GM23338 (cell line): ENCODE data around the gene TRIM34. TPM values are rescaled to one million over a fixed set of nuclear protein-coding genes. Genes with fewer than 3 reads are reported as not detected.

ENCODE experiments used
- ATAC-seq: fragments of 200-7000 bp; cut with Tn5 transposase; 3 replicates; pipeline ENCODE4 v1.9.1; 2020
- DNase-seq: peaks from one replicate; pipeline ENCODE4 v3.0.0-alpha.2; 2015; ENCODE audit warnings: low spot score
- H2AFZ ChIP-seq: fragments of 200-600 bp; sonication (generic); 2 replicates; pipeline ENCODE4 v1.8.0; 2016; ENCODE audit warnings: antibody characterized with exemption, mild to moderate bottlenecking, moderate library complexity
- H3F3A ChIP-seq: fragments of 200-600 bp; sonication (generic); replicated peaks from 2 replicates; pipeline ENCODE4 v1.8.0; 2017; ENCODE audit warnings: antibody characterized with exemption, mixed run types, low read depth
- H3K27ac ChIP-seq: fragments of 200-600 bp; sonication (generic); 2 replicates; pipeline ENCODE4 v1.6.1; 2016; ENCODE audit warnings: low read depth
- H3K27me3 ChIP-seq: fragments of 200-600 bp; sonication (generic); 2 replicates; pipeline ENCODE4 v1.8.0; 2016; ENCODE audit warnings: mild to moderate bottlenecking, mixed run types, moderate library complexity; ENCODE audit not compliant: insufficient read depth
- H3K36me3 ChIP-seq: fragments of 200-600 bp; sonication (generic); 2 replicates; pipeline ENCODE4 v1.8.0; 2016; ENCODE audit warnings: mild to moderate bottlenecking; ENCODE audit not compliant: insufficient read depth
- H3K4me1 ChIP-seq: fragments of 200-600 bp; sonication (generic); 2 replicates; pipeline ENCODE4 v1.8.0; 2016; ENCODE audit warnings: mild to moderate bottlenecking, moderate library complexity; ENCODE audit not compliant: insufficient read depth
- H3K4me2 ChIP-seq: fragments of 200-600 bp; sonication (generic); 2 replicates; pipeline ENCODE4 v1.7.1; 2017; ENCODE audit warnings: mixed run types
- H3K4me3 ChIP-seq: fragments of 200-600 bp; sonication (generic); 2 replicates; pipeline ENCODE4 v1.6.1; 2016; ENCODE audit warnings: mixed run types
- H3K79me2 ChIP-seq: fragments of 200-600 bp; sonication (generic); replicated peaks from 2 replicates; pipeline ENCODE4 v1.8.0; 2017; ENCODE audit warnings: mild to moderate bottlenecking; ENCODE audit not compliant: insufficient read depth
- H3K9me2 ChIP-seq: fragments of 200-600 bp; sonication (generic); 2 replicates; pipeline ENCODE4 v1.8.0; 2017; ENCODE audit not compliant: insufficient read depth
- H4K20me1 ChIP-seq: fragments of 200-600 bp; sonication (generic); replicated peaks from 2 replicates; pipeline ENCODE4 v1.8.0; 2017; ENCODE audit warnings: mild to moderate bottlenecking; ENCODE audit not compliant: insufficient read depth
- H3K27ac Mint-ChIP-seq: 2 replicates; pipeline ENCODE4 v1.8.0; 2020; ENCODE audit warnings: inconsistent platforms, mild to moderate bottlenecking, moderate library complexity, mixed read lengths
- H3K27me3 Mint-ChIP-seq: 3 replicates; pipeline ENCODE4 v1.8.0; 2022; ENCODE audit warnings: low read depth, mild to moderate bottlenecking, moderate library complexity, mixed read lengths, inconsistent platforms; ENCODE audit not compliant: insufficient read depth, poor library complexity
- H3K36me3 Mint-ChIP-seq: 3 replicates; pipeline ENCODE4 v1.8.0; 2021; ENCODE audit warnings: low read depth, mild to moderate bottlenecking, inconsistent platforms, moderate library complexity, mixed read lengths
- H3K4me1 Mint-ChIP-seq: 3 replicates; pipeline ENCODE4 v1.8.0; 2020; ENCODE audit warnings: mild to moderate bottlenecking, inconsistent platforms, mixed read lengths
- H3K4me3 Mint-ChIP-seq: 3 replicates; pipeline ENCODE4 v1.8.0; 2021; ENCODE audit warnings: moderate library complexity, mild to moderate bottlenecking, inconsistent platforms, mixed read lengths
- H3K9me3 Mint-ChIP-seq: 3 replicates; pipeline ENCODE4 v1.8.0; 2020; ENCODE audit warnings: moderate library complexity, mild to moderate bottlenecking, inconsistent platforms, mixed read lengths
- CREB1 ChIP-seq: fragments of 250-450 bp; sonication (Bioruptor Pico); IDR thresholded peaks from 2 replicates; pipeline ENCODE4 v1.5.0; 2020; ENCODE audit warnings: low read depth, mild to moderate bottlenecking, moderate library complexity
- EZH2 ChIP-seq: fragments of 200-600 bp; sonication (generic); IDR thresholded peaks from one replicate; pipeline ENCODE4 v1.8.0; 2017; ENCODE audit warnings: antibody characterized with exemption, mild to moderate bottlenecking, low read depth; ENCODE audit not compliant: unreplicated experiment
- EZH2phosphoT487 ChIP-seq: fragments of 200-600 bp; sonication (generic); IDR thresholded peaks from one replicate; pipeline ENCODE4 v1.8.1; 2018; ENCODE audit warnings: antibody characterized with exemption; ENCODE audit not compliant: unreplicated experiment
- JUNB ChIP-seq: IDR thresholded peaks from one replicate; pipeline ENCODE4 v1.6.1; 2016; ENCODE audit warnings: antibody characterized with exemption; ENCODE audit not compliant: unreplicated experiment
- NANOG ChIP-seq: IDR thresholded peaks from 2 replicates; pipeline ENCODE4 v1.6.1; 2016; ENCODE audit warnings: antibody characterized with exemption, borderline replicate concordance
- POLR2AphosphoS5 ChIP-seq: IDR thresholded peaks from 2 replicates; pipeline ENCODE4 v1.6.1; 2016; ENCODE audit warnings: antibody characterized with exemption, low read depth
- STAT1 ChIP-seq: IDR thresholded peaks from one replicate; pipeline ENCODE4 v1.6.1; 2016; ENCODE audit warnings: antibody characterized with exemption; ENCODE audit not compliant: unreplicated experiment
- ZNF114 ChIP-seq: fragments of 250-450 bp; sonication (Bioruptor Pico); IDR thresholded peaks from 2 replicates; pipeline ENCODE4 v1.5.0; 2020; ENCODE audit warnings: mild to moderate bottlenecking, moderate library complexity
- ZNF331 ChIP-seq: fragments of 250-450 bp; sonication (Bioruptor Pico); IDR thresholded peaks from 2 replicates; pipeline ENCODE4 v1.5.0; 2020; ENCODE audit warnings: low read depth, mild to moderate bottlenecking, moderate library complexity
- polyA plus RNA-seq: library from polyadenylated mRNA; unstranded; fragments of >200 nt; fragmentation: Nextera tagmentation; extraction: Ambion mirVana; gene quantifications from 2 replicates; pipeline ENCODE4 v1.2.1, GENCODE V29; 2016
- total RNA-seq: library from RNA; depleted of rRNA; stranded (reverse); fragments of >200 nt; shearing (Covaris generic); gene quantifications from 2 replicates; pipeline ENCODE4 v1.2.3, GENCODE V29; 2014
- TF ChIP-seq, protein P1 (sequence below): IDR thresholded peaks from 2 replicates; pipeline ENCODE4 v1.6.1; 2016; ENCODE audit warnings: antibody characterized with exemption
- TF ChIP-seq, protein P2 (sequence below): IDR thresholded peaks from one replicate; pipeline ENCODE4 v1.6.1; 2018; ENCODE audit warnings: antibody characterized with exemption; ENCODE audit not compliant: unreplicated experiment
- TF ChIP-seq, protein P3 (sequence below), 2 experiments: fragments of 200-600 bp in 1 of 2; sonication (generic) in 1 of 2; conservative IDR thresholded peaks; 2 replicates each; pipeline versions ENCODE4 v1.5.1 to v1.6.1; 2016 to 2017; ENCODE audit warnings: antibody characterized with exemption in 2 of 2, low read depth in 2 of 2, mild to moderate bottlenecking in 2 of 2, moderate library complexity in 1 of 2
- TF ChIP-seq, protein P4 (sequence below): fragments of 250-450 bp; sonication (Bioruptor Pico); IDR thresholded peaks from 2 replicates; pipeline ENCODE4 v1.5.0; 2020; ENCODE audit warnings: mild to moderate bottlenecking, moderate library complexity

The TRIM34 gene
- total and polyA plus RNA-seq, 2 experiments from 2014 or later, result 1.9 to 2.6 TPM

DNA sequence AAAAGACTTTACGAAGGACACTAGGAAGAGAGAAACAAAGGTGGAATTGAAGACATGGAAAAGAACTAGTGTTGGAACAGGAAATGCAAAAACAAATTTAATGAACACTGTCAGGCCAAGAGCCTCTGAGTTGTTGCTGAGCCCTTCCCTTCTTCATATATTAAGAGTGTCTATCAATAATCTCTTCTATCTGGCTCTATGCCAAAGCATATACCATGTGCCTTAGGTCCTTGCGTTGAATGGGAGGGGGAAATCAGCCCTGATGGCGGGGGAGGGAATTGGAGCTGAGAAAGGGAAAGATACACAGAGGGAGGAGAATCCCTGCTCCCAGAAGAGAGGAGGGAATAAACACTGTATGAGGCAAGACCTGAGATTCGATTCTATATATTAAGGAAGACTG is 49.6 kb upstream of the TRIM34 start:
- DNase-seq, result no peak
- H3K4me1 Mint-ChIP-seq, result no peaks in the 10 kb centered on the region
- H3K9me3 Mint-ChIP-seq, result no peaks in the 10 kb centered on the region
- Histone ChIP-seq H3K9me2 (no peaks in the 10 kb centered on the region), H3K4me1 (no peaks in the 10 kb centered on the region), H3K27ac (no peak overlapping the region), H3F3A (no peaks in the 10 kb centered on the region), H3K4me3 (no peak overlapping the region), H4K20me1 (no peaks in the 10 kb centered on the region), H2AFZ (0 out of 2 replicates have a peak overlapping the region, but pooled peaks have one; percentile 2), H3K27me3 (no peaks in the 10 kb centered on the region), H3K4me2 (no peak overlapping the region), H3K36me3 (no peaks in the 10 kb centered on the region), H3K79me2 (no peaks in the 10 kb centered on the region)
- no peaks in the 10 kb centered on the region; the same call in 2 of the 3 replicates for H3K36me3 Mint-ChIP-seq
- ATAC-seq, result no peak
- no peak overlapping the region for H3K4me3 Mint-ChIP-seq
- H3K27ac Mint-ChIP-seq, result no peak overlapping the region
- H3K27me3 Mint-ChIP-seq, result no peaks in the 10 kb centered on the region
- TF ChIP-seq, protein P1, sequence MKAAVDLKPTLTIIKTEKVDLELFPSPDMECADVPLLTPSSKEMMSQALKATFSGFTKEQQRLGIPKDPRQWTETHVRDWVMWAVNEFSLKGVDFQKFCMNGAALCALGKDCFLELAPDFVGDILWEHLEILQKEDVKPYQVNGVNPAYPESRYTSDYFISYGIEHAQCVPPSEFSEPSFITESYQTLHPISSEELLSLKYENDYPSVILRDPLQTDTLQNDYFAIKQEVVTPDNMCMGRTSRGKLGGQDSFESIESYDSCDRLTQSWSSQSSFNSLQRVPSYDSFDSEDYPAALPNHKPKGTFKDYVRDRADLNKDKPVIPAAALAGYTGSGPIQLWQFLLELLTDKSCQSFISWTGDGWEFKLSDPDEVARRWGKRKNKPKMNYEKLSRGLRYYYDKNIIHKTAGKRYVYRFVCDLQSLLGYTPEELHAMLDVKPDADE, result no peak
- TF ChIP-seq, protein P2, sequence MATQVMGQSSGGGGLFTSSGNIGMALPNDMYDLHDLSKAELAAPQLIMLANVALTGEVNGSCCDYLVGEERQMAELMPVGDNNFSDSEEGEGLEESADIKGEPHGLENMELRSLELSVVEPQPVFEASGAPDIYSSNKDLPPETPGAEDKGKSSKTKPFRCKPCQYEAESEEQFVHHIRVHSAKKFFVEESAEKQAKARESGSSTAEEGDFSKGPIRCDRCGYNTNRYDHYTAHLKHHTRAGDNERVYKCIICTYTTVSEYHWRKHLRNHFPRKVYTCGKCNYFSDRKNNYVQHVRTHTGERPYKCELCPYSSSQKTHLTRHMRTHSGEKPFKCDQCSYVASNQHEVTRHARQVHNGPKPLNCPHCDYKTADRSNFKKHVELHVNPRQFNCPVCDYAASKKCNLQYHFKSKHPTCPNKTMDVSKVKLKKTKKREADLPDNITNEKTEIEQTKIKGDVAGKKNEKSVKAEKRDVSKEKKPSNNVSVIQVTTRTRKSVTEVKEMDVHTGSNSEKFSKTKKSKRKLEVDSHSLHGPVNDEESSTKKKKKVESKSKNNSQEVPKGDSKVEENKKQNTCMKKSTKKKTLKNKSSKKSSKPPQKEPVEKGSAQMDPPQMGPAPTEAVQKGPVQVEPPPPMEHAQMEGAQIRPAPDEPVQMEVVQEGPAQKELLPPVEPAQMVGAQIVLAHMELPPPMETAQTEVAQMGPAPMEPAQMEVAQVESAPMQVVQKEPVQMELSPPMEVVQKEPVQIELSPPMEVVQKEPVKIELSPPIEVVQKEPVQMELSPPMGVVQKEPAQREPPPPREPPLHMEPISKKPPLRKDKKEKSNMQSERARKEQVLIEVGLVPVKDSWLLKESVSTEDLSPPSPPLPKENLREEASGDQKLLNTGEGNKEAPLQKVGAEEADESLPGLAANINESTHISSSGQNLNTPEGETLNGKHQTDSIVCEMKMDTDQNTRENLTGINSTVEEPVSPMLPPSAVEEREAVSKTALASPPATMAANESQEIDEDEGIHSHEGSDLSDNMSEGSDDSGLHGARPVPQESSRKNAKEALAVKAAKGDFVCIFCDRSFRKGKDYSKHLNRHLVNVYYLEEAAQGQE, result no peak
- no peak for TF ChIP-seq ZNF114
- TF ChIP-seq ZNF331 (CRISPR knock-in tag), result no peak
- TF ChIP-seq, protein P3, sequence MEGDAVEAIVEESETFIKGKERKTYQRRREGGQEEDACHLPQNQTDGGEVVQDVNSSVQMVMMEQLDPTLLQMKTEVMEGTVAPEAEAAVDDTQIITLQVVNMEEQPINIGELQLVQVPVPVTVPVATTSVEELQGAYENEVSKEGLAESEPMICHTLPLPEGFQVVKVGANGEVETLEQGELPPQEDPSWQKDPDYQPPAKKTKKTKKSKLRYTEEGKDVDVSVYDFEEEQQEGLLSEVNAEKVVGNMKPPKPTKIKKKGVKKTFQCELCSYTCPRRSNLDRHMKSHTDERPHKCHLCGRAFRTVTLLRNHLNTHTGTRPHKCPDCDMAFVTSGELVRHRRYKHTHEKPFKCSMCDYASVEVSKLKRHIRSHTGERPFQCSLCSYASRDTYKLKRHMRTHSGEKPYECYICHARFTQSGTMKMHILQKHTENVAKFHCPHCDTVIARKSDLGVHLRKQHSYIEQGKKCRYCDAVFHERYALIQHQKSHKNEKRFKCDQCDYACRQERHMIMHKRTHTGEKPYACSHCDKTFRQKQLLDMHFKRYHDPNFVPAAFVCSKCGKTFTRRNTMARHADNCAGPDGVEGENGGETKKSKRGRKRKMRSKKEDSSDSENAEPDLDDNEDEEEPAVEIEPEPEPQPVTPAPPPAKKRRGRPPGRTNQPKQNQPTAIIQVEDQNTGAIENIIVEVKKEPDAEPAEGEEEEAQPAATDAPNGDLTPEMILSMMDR (conservative IDR thresholded peaks at IDR 0.05; ENCODE audit: low read depth in 2 of 2), result no peak
- TF ChIP-seq POLR2AphosphoS5, result no peak
- TF ChIP-seq NANOG, result no peak
- TF ChIP-seq EZH2phosphoT487, result no peak
- no peak for TF ChIP-seq CREB1 (CRISPR knock-in tag)
- TF ChIP-seq STAT1, result no peak
- TF ChIP-seq, protein P4, sequence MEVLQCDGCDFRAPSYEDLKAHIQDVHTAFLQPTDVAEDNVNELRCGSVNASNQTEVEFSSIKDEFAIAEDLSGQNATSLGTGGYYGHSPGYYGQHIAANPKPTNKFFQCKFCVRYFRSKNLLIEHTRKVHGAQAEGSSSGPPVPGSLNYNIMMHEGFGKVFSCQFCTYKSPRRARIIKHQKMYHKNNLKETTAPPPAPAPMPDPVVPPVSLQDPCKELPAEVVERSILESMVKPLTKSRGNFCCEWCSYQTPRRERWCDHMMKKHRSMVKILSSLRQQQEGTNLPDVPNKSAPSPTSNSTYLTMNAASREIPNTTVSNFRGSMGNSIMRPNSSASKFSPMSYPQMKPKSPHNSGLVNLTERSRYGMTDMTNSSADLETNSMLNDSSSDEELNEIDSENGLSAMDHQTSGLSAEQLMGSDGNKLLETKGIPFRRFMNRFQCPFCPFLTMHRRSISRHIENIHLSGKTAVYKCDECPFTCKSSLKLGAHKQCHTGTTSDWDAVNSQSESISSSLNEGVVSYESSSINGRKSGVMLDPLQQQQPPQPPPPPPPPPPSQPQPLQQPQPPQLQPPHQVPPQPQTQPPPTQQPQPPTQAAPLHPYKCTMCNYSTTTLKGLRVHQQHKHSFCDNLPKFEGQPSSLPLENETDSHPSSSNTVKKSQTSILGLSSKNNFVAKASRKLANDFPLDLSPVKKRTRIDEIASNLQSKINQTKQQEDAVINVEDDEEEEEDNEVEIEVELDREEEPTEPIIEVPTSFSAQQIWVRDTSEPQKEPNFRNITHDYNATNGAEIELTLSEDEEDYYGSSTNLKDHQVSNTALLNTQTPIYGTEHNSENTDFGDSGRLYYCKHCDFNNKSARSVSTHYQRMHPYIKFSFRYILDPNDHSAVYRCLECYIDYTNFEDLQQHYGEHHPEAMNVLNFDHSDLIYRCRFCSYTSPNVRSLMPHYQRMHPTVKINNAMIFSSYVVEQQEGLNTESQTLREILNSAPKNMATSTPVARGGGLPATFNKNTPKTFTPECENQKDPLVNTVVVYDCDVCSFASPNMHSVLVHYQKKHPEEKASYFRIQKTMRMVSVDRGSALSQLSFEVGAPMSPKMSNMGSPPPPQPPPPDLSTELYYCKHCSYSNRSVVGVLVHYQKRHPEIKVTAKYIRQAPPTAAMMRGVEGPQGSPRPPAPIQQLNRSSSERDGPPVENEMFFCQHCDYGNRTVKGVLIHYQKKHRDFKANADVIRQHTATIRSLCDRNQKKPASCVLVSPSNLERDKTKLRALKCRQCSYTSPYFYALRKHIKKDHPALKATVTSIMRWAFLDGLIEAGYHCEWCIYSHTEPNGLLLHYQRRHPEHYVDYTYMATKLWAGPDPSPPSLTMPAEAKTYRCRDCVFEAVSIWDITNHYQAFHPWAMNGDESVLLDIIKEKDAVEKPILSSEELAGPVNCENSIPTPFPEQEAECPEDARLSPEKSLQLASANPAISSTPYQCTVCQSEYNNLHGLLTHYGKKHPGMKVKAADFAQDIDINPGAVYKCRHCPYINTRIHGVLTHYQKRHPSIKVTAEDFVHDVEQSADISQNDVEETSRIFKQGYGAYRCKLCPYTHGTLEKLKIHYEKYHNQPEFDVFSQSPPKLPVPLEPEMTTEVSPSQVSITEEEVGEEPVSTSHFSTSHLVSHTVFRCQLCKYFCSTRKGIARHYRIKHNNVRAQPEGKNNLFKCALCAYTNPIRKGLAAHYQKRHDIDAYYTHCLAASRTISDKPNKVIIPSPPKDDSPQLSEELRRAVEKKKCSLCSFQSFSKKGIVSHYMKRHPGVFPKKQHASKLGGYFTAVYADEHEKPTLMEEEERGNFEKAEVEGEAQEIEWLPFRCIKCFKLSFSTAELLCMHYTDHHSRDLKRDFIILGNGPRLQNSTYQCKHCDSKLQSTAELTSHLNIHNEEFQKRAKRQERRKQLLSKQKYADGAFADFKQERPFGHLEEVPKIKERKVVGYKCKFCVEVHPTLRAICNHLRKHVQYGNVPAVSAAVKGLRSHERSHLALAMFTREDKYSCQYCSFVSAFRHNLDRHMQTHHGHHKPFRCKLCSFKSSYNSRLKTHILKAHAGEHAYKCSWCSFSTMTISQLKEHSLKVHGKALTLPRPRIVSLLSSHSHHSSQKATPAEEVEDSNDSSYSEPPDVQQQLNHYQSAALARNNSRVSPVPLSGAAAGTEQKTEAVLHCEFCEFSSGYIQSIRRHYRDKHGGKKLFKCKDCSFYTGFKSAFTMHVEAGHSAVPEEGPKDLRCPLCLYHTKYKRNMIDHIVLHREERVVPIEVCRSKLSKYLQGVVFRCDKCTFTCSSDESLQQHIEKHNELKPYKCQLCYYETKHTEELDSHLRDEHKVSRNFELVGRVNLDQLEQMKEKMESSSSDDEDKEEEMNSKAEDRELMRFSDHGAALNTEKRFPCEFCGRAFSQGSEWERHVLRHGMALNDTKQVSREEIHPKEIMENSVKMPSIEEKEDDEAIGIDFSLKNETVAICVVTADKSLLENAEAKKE (CRISPR knock-in tag), result no peak
- TF ChIP-seq JUNB, result no peak
- TF ChIP-seq EZH2, result no peak
